Measurements from ENCODE around the gene SENP6.

DNA sequence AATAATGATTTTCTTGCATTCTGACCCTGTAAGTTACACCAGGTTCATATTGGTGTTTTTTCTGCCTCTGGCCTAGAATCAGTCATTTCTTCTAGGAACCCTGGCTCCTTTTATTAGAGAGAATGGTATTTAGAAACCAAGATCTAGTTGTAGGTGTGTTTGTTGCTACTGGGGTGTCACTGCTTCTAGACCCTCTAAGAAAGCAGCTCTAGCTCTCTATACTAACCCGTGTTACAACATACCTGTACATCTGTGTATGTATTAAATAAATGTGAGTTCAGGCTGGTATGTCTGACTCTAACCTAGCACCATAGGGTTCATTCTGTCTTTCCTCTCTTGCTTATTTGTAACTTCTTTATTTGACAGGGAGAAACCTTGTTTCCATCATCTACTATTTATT, 16.8 kb downstream of the SENP6 start:
- TF ChIP-seq POLR2AphosphoS5 (IDR thresholded peaks at IDR 0.05; ENCODE audit: borderline replicate concordance, low read depth, low read length) (no peak), EZH2 (IDR thresholded peaks at IDR 0.05) (no peak), FOXP2 (optimal IDR thresholded peaks at IDR 0.05; ENCODE audit: control extremely low read depth, extremely low read length, insufficient read depth) (no peak)
